ENCODE measurements around the gene GIMAP2. TPM values are rescaled to one million over a fixed set of nuclear protein-coding genes. Genes with fewer than 3 reads are reported as not detected.
A peak's percentile ranks its signal among the peaks of the same experiment; 100 is the strongest.
"Not testable (repeated sequence)": the region's sequence is repeated elsewhere in the genome, so short reads cannot be mapped to it uniquely, and the experiment has no call there.

Gene GIMAP2
- total and polyA plus RNA-seq, 3 donors from 2014 or later = 1.9 to 6.5 (median 2.4) TPM

- DNase-seq; H3K36me3 ChIP-seq (ENCODE audit: low read depth, missing control alignments); H3K27ac ChIP-seq; intact Hi-C loops (cut with DNase I; ENCODE audit: low total_unique reads); H3K9me3 ChIP-seq; H3K4me1 ChIP-seq; H3K27me3 ChIP-seq; H3K4me3 ChIP-seq: not testable (repeated sequence)
- 96 to 100% methylated on average over 2 of the region's 2 CpGs for WGBS, 2 donors
These were observed 5.1 kb upstream of the GIMAP2 start for GRCh38 chr7:150680364-150680763.

GRCh38 chr7:150686030-150686631 is 625 bp downstream of the GIMAP2 start:
- H3K36me3 ChIP-seq (ENCODE audit: low read depth, missing control alignments) = no peaks in the 10 kb centered on the region
- peak overlapping the region; percentile 7 to 37 for H3K4me3 ChIP-seq
- no peak for DNase-seq
- 52 to 68% methylated on average over 8 to 9 of the region's 9 CpGs for WGBS, 2 donors
- H3K27ac ChIP-seq = peak overlapping the region; percentile 10 to 13
- no peaks in the 10 kb centered on the region for H3K9me3 ChIP-seq
- intact Hi-C loops (cut with DNase I; ENCODE audit: low total_unique reads) = no loop called here
- no peaks in the 10 kb centered on the region for H3K4me1 ChIP-seq
- TF ChIP-seq CTCF (IDR thresholded peaks at IDR 0.05) = no peak
- TF ChIP-seq POLR2A (IDR thresholded peaks at IDR 0.05) = no peak
- no peaks in the 10 kb centered on the region for H3K27me3 ChIP-seq

GRCh38 chr7:150688630-150689029 is 3.1 kb downstream of the GIMAP2 start:
- no peak for DNase-seq
- Histone ChIP-seq H3K27me3 (no peaks in the 10 kb centered on the region), H3K4me1 (no peaks in the 10 kb centered on the region), H3K9me3 (no peaks in the 10 kb centered on the region), H3K27ac (no peak overlapping the region), H3K4me3 (no peak overlapping the region), H3K36me3 (ENCODE audit: low read depth, missing control alignments) (no peaks in the 10 kb centered on the region)
- WGBS, 2 donors = 95 to 96% methylated on average over 5 to 6 of the region's 6 CpGs
- no peak for TF ChIP-seq CTCF (IDR thresholded peaks at IDR 0.05)
- TF ChIP-seq POLR2A (IDR thresholded peaks at IDR 0.05) = no peak
- intact Hi-C loops (cut with DNase I; ENCODE audit: low total_unique reads) = no loop called here

- no peaks in the 10 kb centered on the region for H3K9me3 ChIP-seq
- no peak overlapping the region for H3K27ac ChIP-seq
- no peak for DNase-seq
- no peak overlapping the region for H3K4me3 ChIP-seq
- H3K36me3 ChIP-seq (ENCODE audit: low read depth, missing control alignments) = no peaks in the 10 kb centered on the region
- 54 to 84% methylated on average over 2 of the region's 2 CpGs for WGBS, 2 donors
- H3K4me1 ChIP-seq = no peaks in the 10 kb centered on the region
- H3K27me3 ChIP-seq = no peaks in the 10 kb centered on the region
- no peak for TF ChIP-seq CTCF (IDR thresholded peaks at IDR 0.05)
- TF ChIP-seq POLR2A (IDR thresholded peaks at IDR 0.05) = no peak
- intact Hi-C loops (cut with DNase I; ENCODE audit: low total_unique reads) = no loop called here
These were observed 10.1 kb downstream of the GIMAP2 start for GRCh38 chr7:150695654-150696053.

- H3K27ac ChIP-seq = no peak overlapping the region
- no peaks in the 10 kb centered on the region for H3K27me3 ChIP-seq
- TF ChIP-seq CTCF (IDR thresholded peaks at IDR 0.05) (no peak), POLR2A (IDR thresholded peaks at IDR 0.05) (no peak)
- no peaks in the 10 kb centered on the region for H3K36me3 ChIP-seq (ENCODE audit: low read depth, missing control alignments)
- WGBS, 2 donors = 88 to 95% methylated on average over 1 of the region's 1 CpG
- intact Hi-C loops (cut with DNase I; ENCODE audit: low total_unique reads) = no loop called here
- no peaks in the 10 kb centered on the region for H3K9me3 ChIP-seq
- H3K4me1 ChIP-seq = no peaks in the 10 kb centered on the region
- H3K4me3 ChIP-seq = no peak overlapping the region
- DNase-seq = no peak
These were observed 17.7 kb downstream of the GIMAP2 start for GRCh38 chr7:150703209-150703608.
